DMS 273 treated with DMSO at 0.1 percent for 48 hours (cell line): ENCODE results near the gene PRX.

Source experiments
- DNase-seq: peaks from one replicate; lab custom pipeline; 2025; lab: John Stamatoyannopoulos, UW

The PRX gene

GRCh38 chr19:40363069-40363468 is 50.1 kb downstream of the PRX start:
- no peak for DNase-seq

- no peak for DNase-seq
These were observed 51.0 kb downstream of the PRX start for GRCh38 chr19:40362160-40362559.

GRCh38 chr19:40360708-40361241 is 52.4 kb downstream of the PRX start:
- no peak for DNase-seq

DNA sequence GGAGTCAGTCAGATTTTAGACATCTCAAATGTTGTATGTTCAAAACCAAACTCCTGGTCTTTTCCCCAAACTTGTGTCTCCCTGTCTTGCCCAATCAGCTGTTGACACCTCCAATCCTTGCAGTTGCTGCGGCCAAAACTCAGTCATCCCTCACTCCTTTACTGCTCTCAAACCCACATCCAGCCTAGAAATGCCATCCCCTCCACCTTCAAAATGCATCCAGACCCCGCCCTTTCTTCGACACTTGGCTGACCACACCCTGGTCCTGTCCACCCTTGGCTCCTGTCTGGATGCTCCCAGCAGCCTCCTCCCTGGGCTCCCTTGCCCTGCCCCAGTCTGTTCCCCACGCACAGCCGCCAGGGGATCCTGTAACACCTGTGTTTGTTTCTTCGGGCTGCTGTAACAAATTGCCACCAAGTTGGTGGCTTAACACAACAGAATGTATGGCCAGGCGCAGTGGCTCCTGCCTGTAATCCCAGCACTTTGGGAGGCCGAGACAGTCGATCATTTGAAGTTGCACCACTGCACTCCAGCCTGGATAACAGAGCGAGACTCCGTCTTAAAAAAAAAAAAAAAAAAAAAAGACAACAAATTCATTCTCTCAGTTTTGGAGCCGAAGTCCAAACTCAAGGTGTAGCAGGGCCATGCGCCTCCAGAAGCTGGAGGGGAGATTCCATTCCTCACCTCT is 53.0 kb downstream of the PRX start:
- DNase-seq: no peak

DNA sequence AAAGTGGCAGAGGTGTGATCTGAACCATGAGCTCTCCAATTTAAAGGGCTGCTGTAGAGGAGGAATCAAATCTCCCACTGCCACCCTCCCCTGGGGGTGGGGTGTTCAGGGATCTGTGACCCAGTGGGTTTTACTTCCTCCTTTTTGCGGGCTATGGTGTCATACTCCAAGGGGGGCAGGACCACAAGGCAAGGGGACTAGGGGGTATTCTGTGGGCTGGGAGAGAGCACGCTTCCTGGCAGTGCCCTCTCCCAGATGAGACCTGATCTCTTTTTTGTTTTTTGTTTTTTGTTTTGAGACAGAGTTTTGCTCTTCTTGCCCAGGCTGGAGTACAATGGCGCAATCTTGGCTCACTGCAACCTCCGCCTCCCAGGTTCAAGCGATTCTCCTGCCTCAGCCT is 54.4 kb downstream of the PRX start:
- DNase-seq: no peak

DNA sequence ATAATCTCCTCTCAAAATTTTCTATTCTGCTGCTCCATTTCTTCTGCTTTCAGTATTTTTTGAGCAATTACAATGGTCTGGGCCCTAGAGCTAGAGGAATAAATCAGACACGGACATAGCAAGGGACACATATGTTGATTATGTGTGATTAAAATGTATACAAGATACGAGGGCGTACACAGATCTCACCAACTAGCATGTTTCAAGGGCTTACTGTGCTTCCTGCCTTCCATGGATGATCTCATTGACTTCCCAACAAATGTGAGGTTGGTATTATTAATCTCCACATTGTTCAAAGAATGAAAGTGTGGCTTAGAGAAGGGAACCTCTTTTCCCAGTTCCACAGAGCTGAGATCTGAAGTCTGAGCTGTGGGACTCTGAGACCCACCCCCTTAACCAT is 55.5 kb downstream of the PRX start:
- no peak for DNase-seq

DNA sequence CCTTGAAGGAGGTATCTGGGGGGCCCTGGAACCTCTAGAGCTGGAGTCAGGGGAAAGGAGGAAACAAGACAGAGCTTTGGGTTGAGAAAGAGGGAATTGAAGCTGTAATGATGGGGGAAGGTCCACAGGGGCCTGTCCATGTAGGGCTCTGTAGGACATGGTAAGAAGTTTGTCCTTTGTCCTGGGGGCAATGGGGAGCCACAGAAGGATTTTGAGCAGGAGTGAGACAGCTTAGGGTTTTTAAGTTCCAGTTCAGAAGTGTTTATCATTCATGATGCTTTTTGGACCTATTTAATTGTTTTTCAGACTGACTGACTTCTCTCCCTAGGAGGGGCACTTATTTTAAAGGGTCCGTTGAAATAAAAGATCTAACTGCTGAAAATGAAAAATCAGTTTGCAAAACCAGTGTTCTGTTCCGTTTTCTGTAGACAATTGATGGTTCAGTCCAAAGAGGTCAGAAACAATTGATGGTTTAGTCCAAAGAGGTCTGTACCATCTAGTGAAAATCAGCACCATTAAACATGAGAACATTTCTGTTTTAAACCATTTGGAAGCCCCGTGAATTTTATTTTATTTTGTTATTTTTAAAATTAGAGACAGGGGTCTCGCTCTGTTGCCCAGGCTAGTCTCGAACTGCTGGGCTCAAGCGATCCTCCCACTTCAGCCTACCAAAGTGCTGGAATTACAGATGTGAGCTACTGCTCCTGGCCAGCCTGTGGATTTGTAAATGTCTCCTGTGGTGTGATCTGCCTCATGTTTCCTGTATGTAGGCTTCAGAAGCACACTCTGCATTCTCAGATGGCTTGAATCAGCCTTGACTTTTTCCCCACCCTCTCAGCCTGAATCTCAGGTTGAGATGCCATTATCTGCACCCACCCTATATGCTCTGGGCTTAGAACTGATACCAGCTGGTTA is 56.2 kb downstream of the PRX start:
- no peak for DNase-seq

DNA sequence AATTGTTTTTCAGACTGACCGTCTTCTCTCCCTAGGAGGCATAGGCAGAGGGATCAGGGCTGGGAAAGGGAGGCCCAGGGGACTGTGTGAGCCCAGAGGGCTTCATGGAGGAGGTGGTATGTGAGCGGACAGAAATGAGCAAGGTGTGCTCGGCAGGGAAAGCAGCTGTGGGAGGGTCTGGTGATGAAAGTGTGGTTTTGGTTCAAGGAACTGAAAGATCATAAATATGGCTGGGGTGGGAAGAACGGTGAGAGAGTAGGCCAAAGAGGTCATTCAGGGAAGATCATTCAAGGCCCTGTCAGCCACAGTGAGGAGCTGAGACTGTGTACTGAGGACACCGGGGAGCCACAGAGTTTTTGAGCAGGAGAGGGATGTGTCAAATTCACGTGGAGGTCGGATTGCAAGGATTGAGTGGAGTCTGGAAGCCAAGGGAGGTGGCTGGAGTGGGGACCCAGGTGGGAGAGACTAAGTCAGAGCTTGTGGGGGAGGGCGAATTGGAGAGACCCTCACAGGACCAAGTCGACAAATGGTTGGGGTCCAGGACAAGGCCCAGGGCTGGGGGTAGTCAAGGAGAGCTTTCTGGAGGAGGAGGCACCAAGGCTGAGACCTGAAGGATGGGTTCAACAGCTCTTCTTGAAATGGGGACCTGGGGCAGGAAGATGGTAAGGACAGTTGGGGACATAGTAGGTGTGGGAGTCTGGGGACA is 57.0 kb downstream of the PRX start:
- DNase-seq: no peak

GRCh38 chr19:40348961-40349507 is 64.1 kb downstream of the PRX start:
- DNase-seq: no peak

DNA sequence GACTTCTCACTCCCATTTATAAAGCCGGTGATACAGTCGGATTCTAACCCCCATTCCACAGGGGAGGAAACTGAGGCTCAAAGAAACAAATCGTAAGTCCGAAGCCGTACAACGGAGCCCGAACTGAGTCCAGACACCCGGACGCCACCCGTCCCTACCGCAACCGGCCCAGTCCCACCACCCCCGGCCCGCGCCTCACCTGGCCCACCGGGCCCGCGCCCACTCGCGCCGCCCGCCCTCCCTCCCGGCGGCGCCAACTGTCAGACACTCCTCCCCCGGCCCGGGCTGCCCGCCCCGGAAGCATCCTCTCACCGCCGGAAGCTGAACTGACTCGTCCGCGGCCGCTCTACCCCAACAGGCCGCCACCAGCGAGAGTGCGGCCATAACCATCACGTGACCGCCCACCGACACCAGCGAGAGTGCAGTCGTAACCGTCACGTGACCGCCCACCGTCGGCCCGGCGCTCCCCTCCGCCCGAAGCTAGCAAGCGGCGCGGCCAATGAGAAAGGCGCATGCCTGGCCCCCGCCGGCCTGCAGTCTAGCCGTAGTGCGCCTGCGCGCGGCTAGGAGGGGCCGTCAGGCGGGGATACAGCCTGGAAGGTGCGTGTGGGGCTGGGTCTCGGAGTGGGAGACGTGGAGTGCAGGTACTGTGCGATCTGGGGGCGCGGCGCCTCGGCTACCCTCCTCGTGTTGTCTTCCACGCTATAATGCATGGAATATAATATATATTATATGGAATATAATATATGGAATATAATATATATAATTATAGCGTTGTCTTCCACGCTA is 64.9 kb downstream of the PRX start, which contains the start of the genes C19orf47 and PLD3:
Gene C19orf47 (minus strand): TSS at position 273 of the 789 bp plus-strand sequence. CDS start 6,540 bp downstream, outside the sequence.
Gene PLD3 (plus strand): TSS at position 571 of the 789 bp plus-strand sequence. CDS start 17,789 bp downstream, outside the sequence.
- peak; percentile 97 for DNase-seq

- no peak for DNase-seq
These were observed 68.8 kb downstream of the PRX start for GRCh38 chr19:40344422-40344821.
